Body of pancreas (tissue), 4 donors: ENCODE data around the gene CEP43. TPM values are rescaled to one million over a fixed set of nuclear protein-coding genes. Genes with fewer than 3 reads are reported as not detected.

Experiments
- ATAC-seq: fragments of 150-250 bp; one replicate; pipeline ENCODE4 v1.9.1; 2016
- DNase-seq, 4 donors: peaks; one replicate each; pipeline ENCODE4 v3.0.0-alpha.2; 2019
- H3K27ac ChIP-seq, 4 donors: fragments of 200-600 bp; sonication (generic); 1 replicate in 3 of 4; 2 replicates in 1 of 4; pipeline versions ENCODE4 v1.5.1 to v1.6.1; 2016 to 2019; ENCODE audit warnings: mild to moderate bottlenecking in 1 of 4, mixed read lengths in 1 of 4, moderate library complexity in 1 of 4
- H3K27me3 ChIP-seq, 2 donors: fragments of 200-600 bp; sonication (generic); one replicate each; pipeline ENCODE4 v1.6.0; 2016; ENCODE audit warnings: mild to moderate bottlenecking in 1 of 2
- H3K36me3 ChIP-seq, 2 donors: fragments of 200-600 bp; sonication (generic); replicated peaks in 1 of 2; 2 replicates each; pipeline ENCODE4 v1.5.1; 2016; ENCODE audit warnings: low read depth in 2 of 2; ENCODE audit not compliant: insufficient read depth in 1 of 2
- H3K4me1 ChIP-seq: fragments of 200-600 bp; sonication (generic); one replicate; pipeline ENCODE4 v1.6.0; 2016
- H3K4me3 ChIP-seq, 2 donors: fragments of 200-600 bp; sonication (generic); 1 replicate in 1 of 2; 2 replicates in 1 of 2; pipeline ENCODE4 v1.5.1; 2016 to 2019
- H3K9me3 ChIP-seq, 3 donors: fragments of 200-600 bp; sonication (generic); 1 replicate in 2 of 3; 2 replicates in 1 of 3; pipeline ENCODE4 v1.5.1; 2016
- POLR2A ChIP-seq, 3 donors: fragments of 450-650 bp; IDR thresholded peaks; one replicate each; pipeline ENCODE4 v1.6.1; 2016; ENCODE audit warnings: antibody characterized with exemption in 3 of 3, mild to moderate bottlenecking in 2 of 3
- WGBS, 2 donors: methylation state at CpG; one replicate each; pipeline ENCODE4 v1.1.5; 2017; 5-methylcytosine and 5-hydroxymethylcytosine counted together
- intact Hi-C: fragments of 100-400 bp; cut with DNase I; formaldehyde crosslinking; loops from one replicate; pipeline ENCODE4 v1.15.1; 2023
- total RNA-seq, 2 donors: library from RNA; depleted of rRNA; stranded (reverse); fragments of >200 nt; gene quantifications; one replicate each; pipeline ENCODE4 v1.1.0, GENCODE V29; 2016
- TF ChIP-seq, protein P1 (sequence below), 7 experiments: fragments of 450-650 bp in 4 of 7; fragments of 200-600 bp in 3 of 7; sonication (generic) in 3 of 7; IDR thresholded peaks; one replicate each; pipeline ENCODE4 v1.5.1; 2016 to 2019; ENCODE audit warnings: antibody characterized with exemption in 7 of 7

Gene CEP43
- total RNA-seq, 2 donors from 2014 or later: 11.4 to 45.8 TPM

DNA sequence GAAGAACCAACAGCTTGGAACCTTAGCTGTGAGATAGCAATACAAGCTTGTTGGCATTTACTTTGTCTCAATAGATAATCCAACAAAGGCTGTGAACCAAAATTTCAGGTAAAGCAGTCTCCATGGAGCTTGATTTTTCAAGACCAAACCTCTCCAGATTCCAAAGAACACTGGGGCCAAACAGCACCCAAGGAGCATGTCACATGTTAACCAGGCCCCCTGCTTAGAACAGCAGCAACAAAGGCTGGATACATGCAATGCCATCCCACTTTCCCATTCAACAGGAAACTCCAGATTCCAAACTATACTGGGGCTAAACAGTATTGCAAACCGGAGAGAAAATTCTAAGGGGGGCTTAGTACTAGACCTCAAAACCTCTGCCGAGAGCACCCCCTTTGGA, 27.1 kb upstream of the CEP43 start:
- Histone ChIP-seq H3K36me3 (no peaks in the 10 kb centered on the region), H3K4me3 (no peak overlapping the region), H3K4me1 (no peaks in the 10 kb centered on the region), H3K27ac (no peak overlapping the region), H3K9me3 (no peaks in the 10 kb centered on the region), H3K27me3 (no peaks in the 10 kb centered on the region)
- TF ChIP-seq POLR2A (IDR thresholded peaks at IDR 0.05): no peak
- TF ChIP-seq, protein P1, sequence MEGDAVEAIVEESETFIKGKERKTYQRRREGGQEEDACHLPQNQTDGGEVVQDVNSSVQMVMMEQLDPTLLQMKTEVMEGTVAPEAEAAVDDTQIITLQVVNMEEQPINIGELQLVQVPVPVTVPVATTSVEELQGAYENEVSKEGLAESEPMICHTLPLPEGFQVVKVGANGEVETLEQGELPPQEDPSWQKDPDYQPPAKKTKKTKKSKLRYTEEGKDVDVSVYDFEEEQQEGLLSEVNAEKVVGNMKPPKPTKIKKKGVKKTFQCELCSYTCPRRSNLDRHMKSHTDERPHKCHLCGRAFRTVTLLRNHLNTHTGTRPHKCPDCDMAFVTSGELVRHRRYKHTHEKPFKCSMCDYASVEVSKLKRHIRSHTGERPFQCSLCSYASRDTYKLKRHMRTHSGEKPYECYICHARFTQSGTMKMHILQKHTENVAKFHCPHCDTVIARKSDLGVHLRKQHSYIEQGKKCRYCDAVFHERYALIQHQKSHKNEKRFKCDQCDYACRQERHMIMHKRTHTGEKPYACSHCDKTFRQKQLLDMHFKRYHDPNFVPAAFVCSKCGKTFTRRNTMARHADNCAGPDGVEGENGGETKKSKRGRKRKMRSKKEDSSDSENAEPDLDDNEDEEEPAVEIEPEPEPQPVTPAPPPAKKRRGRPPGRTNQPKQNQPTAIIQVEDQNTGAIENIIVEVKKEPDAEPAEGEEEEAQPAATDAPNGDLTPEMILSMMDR (IDR thresholded peaks at IDR 0.05): no peak
- WGBS, 2 donors: 86 to 90% methylated on average over 2 of the region's 2 CpGs
- ATAC-seq (no peak), DNase-seq (no peak)
- intact Hi-C loops: no loop called here

DNA sequence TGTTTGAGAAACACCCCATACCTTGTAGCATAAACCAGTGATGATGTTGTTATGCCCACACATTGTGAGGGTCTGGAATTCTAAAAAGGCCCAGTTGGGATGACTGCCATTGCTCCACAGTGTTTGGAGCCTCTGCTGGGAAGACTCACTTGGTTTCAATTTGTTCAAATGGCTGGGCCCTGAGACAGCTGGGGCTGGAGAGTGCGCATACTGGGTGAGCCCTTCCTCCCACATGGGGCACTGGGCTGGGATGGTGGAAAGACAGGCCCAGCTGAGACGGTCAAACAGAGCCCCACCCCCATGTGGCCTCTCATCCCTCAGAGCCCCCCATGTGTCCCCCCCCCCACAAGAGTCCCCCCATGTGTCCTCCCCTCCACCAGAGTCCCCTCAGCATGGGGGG, 22.6 kb upstream of the CEP43 start:
- Histone ChIP-seq H3K27ac (no peak overlapping the region), H3K4me1 (no peaks in the 10 kb centered on the region), H3K9me3 (no peaks in the 10 kb centered on the region), H3K36me3 (no peaks in the 10 kb centered on the region), H3K4me3 (no peak overlapping the region), H3K27me3 (no peaks in the 10 kb centered on the region)
- intact Hi-C loops: no loop called here
- WGBS, 2 donors: 93 to 100% methylated on average over 1 to 2 of the region's 2 CpGs
- DNase-seq (no peak), ATAC-seq (no peak)
- TF ChIP-seq, protein P1 (IDR thresholded peaks at IDR 0.05): no peak
- TF ChIP-seq POLR2A (IDR thresholded peaks at IDR 0.05): no peak

DNA sequence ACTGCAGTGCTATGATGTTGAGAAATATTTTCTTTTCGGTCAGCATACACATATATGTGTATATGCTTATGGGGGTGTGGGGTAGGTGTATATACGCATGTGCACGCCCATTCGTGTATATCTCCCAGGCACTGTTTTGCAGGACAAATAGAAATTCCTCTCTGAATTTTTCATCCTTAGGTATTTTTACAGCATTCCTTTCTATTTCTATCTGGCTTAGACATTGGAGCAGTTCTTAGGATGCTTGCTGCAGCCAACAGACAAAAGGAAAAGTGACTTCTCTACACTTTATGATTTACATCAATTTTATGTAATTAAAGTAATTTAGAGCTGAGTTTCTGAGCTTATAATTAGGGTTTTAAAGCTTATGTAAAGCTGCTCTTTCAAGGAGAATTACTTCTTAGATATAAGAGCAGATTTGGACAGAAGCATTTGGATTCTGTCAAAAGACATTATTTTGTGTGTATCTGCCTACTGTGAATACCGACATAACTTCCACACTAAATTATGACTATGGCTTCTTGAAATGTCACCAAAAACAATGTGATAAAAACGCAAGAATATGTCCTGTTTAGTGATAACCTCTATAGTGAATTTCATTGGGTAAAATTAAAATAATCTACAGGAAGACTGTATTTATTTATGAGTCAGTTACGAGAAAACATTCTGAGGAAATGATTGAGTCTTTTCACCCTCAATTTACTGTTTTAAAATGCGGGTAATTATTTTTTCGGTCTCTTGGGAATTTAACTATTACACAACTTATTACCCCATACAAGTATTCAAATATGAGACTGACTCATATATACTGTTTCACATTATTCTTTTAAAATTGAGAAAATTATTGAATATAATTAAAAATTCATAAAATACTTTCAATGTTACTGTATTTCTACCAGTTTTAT, 21.3 kb upstream of the CEP43 start:
- DNase-seq (no peak), ATAC-seq (no peak)
- intact Hi-C loops: no loop called here
- Histone ChIP-seq H3K27me3 (no peaks in the 10 kb centered on the region), H3K27ac (no peak overlapping the region), H3K36me3 (no peaks in the 10 kb centered on the region), H3K9me3 (no peaks in the 10 kb centered on the region), H3K4me1 (no peaks in the 10 kb centered on the region), H3K4me3 (no peak overlapping the region)
- 90% methylated on average over 9 of the region's 9 CpGs for WGBS, 2 donors
- TF ChIP-seq, protein P1 (IDR thresholded peaks at IDR 0.05): no peak
- no peak for TF ChIP-seq POLR2A (IDR thresholded peaks at IDR 0.05)

DNA sequence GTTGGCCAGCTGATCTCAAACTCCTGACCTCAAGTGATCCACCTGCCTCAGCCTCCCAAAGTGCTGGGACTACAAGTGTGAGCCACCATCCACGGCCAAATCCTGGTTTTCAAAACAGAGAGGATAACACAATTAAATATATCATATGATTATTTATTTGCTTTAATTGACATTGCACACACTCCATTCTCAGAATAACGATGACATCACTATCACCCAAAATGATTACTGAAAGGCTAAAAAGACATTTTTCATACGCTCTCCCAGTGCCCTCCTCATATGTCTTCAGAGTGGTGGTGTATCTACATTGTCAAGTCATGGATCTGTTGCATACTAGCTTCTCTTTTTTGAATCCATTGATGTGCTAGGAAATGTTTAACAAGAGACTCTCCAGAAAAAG, 18.5 kb upstream of the CEP43 start:
- DNase-seq: no peak
- Histone ChIP-seq H3K36me3 (no peaks in the 10 kb centered on the region), H3K27ac (no peak overlapping the region), H3K4me3 (no peak overlapping the region), H3K9me3 (no peaks in the 10 kb centered on the region), H3K4me1 (no peaks in the 10 kb centered on the region), H3K27me3 (no peaks in the 10 kb centered on the region)
- intact Hi-C loops: loop anchor here (10.0 kb wide), 1 partner anchor 206 kb away; no protein-coding TSS in a partner anchor
- ATAC-seq: no peak
- 94 to 96% methylated on average over 3 of the region's 3 CpGs for WGBS, 2 donors
- no peak for TF ChIP-seq POLR2A (IDR thresholded peaks at IDR 0.05)
- TF ChIP-seq, protein P1 (IDR thresholded peaks at IDR 0.05): no peak
